ENCODE data around the gene SLC22A31. TPM values are rescaled to one million over a fixed set of nuclear protein-coding genes. Genes with fewer than 3 reads are reported as not detected.
"Not testable (repeated sequence)": the region's sequence is repeated elsewhere in the genome, so short reads cannot be mapped to it uniquely, and the experiment has no call there.

The SLC22A31 gene
- total RNA-seq, 1 donor from 2014 or later = not detected

DNA sequence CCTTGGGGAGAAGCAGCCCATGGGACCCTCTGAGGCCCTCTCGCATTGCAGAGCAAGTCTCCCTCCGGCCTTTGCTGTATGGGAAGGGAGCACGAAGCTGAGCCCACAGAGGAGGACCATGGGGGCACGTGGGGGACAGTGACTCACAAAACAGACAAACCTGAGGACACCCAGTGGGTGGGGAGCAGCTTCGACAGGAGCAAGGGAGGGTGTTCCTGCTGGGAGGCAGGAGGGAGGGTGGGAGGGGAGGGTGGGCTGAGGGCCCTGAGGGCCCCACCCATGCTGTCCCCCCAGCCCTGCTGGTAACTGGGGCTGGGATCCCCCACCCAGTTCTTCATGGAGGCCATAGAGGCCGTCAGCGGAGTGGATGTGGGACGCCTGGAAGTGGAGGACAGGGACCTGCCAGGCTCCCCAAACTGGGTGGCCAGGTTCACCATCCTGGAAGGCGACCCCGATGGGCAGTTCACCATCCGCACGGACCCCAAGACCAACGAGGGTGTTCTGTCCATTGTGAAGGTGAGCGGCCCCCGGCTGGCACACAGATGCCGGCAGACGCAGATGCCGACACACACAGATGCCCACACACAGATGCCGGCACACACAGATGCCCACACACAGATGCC lies 12.5 kb downstream of the SLC22A31 start:
- no peak overlapping the region for H3K4me3 Mint-ChIP-seq
- H3K27ac Mint-ChIP-seq = peak overlapping the region; percentile 6
- H3K27me3 Mint-ChIP-seq = no peaks in the 10 kb centered on the region
- no peaks in the 10 kb centered on the region for H3K36me3 Mint-ChIP-seq (ENCODE audit: low read depth)
- H3K4me1 Mint-ChIP-seq = peaks cover 3% of the 10 kb centered on the region
- TF ChIP-seq, protein P1, sequence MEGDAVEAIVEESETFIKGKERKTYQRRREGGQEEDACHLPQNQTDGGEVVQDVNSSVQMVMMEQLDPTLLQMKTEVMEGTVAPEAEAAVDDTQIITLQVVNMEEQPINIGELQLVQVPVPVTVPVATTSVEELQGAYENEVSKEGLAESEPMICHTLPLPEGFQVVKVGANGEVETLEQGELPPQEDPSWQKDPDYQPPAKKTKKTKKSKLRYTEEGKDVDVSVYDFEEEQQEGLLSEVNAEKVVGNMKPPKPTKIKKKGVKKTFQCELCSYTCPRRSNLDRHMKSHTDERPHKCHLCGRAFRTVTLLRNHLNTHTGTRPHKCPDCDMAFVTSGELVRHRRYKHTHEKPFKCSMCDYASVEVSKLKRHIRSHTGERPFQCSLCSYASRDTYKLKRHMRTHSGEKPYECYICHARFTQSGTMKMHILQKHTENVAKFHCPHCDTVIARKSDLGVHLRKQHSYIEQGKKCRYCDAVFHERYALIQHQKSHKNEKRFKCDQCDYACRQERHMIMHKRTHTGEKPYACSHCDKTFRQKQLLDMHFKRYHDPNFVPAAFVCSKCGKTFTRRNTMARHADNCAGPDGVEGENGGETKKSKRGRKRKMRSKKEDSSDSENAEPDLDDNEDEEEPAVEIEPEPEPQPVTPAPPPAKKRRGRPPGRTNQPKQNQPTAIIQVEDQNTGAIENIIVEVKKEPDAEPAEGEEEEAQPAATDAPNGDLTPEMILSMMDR (IDR thresholded peaks at IDR 0.05) = no peak
- ATAC-seq (ENCODE audit: low read depth) (peak; percentile 12), DNase-seq (no peak)
- H3K9me3 Mint-ChIP-seq = no peaks in the 10 kb centered on the region
- POLR2A ChIA-PET = interaction anchor here (0.6 kb wide), 1 partner anchor 14 kb away, joined by 5 read pairs; no protein-coding TSS in a partner anchor
- CTCF ChIA-PET = no interaction called here
- intact Hi-C loops (cut with micrococcal nuclease) = no loop called here

DNA sequence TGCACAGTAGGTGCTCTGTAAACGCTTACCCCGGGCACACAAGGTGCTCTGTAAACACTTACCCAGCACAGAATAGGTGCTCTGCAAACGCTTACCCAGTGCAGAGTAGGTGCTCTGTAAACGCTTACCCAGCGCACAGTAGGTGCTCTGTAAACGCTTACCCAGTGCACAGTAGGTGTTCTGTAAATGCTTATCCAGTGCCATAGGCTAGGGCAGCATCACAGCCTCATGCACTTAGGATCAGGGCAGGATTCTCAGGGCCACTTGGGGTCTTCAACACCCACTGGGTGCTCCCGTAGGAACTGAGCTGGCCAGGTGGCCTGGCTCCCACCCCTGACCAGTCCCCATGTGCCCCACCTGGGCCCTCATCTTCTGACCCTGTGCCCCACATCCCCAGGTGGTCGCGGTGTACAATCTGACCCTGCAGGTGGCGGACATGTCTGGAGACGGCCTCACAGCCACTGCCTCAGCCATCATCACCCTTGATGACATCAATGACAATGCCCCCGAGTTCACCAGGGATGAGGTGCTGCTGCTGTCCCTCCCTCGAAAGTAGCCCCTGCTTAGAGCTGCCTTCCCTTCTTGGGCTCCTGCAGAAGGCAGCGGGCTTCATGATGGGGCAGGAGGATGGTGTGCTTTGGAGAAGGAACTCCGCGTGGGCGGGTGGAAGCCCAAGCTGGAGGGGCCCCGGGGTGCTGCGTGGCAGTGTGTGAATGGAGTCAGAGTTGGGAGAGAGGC lies 13.1 kb downstream of the SLC22A31 start:
- ATAC-seq (ENCODE audit: low read depth) = peak; percentile 57
- H3K36me3 Mint-ChIP-seq (ENCODE audit: low read depth) = no peaks in the 10 kb centered on the region
- ChIA-PET POLR2A (interaction anchor here (0.6 kb wide), 1 partner anchor 13 kb away, joined by 5 read pairs; no protein-coding TSS in a partner anchor), CTCF (no interaction called here)
- peak overlapping the region; percentile 24 for H3K27ac Mint-ChIP-seq
- no peaks in the 10 kb centered on the region for H3K9me3 Mint-ChIP-seq
- intact Hi-C loops (cut with micrococcal nuclease) = no loop called here
- H3K27me3 Mint-ChIP-seq = peaks cover 1% of the 10 kb centered on the region
- no peak overlapping the region for H3K4me3 Mint-ChIP-seq
- TF ChIP-seq, protein P1 (IDR thresholded peaks at IDR 0.05) = no peak
- no peak for DNase-seq
- H3K4me1 Mint-ChIP-seq = peaks cover 3% of the 10 kb centered on the region

DNA sequence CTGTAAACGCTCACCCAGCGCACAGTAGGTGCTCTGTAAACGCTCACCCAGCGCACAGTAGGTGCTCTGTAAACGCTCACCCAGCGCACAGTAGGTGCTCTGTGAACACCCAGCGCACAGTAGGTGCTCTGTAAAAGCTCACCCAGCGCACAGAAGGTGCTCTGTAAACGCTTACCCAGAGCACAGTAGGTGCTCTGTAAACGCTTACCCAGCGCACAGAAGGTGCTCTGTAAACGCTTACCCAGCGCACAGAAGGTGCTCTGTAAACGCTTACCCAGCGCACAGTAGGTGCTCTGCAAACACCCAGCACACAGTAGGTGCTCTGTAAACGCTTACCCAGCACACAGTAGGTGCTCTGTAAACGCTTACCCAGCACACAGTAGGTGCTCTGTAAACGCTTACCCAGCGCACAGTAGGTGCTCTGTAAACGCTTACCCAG lies 13.7 kb downstream of the SLC22A31 start:
- POLR2A ChIA-PET; ATAC-seq (ENCODE audit: low read depth); H3K27ac Mint-ChIP-seq: not testable (repeated sequence)

DNA sequence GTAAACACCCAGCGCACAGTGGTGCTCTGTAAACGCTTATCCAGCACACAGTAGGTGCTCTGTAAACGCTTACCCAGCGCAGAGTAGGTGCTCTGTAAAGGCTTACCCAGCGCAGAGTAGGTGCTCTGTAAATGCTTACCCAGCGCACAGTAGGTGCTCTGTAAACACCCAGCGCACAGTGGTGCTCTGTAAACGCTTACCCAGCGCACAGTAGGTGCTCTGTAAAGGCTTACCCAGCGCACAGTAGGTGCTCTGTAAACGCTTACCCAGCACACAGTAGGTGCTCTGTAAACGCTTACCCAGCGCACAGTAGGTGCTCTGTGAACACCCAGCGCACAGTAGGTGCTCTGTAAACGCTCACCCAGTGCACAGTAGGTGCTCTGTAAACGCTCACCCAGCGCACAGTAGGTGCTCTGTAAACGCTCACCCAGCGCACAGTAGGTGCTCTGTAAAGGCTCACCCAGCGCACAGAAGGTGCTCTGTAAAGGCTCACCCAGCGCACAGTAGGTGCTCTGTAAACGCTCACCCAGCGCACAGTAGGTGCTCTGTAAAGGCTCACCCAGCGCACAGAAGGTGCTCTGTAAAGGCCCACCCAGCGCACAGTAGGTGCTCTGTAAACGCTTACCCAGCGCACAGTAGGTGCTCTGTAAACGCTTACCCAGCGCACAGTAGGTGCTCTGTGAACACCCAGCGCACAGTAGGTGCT lies 14.3 kb downstream of the SLC22A31 start:
- intact Hi-C loops (cut with micrococcal nuclease); H3K27me3 Mint-ChIP-seq; POLR2A ChIA-PET; H3K27ac Mint-ChIP-seq; CTCF ChIA-PET; H3K36me3 Mint-ChIP-seq (ENCODE audit: low read depth); DNase-seq; H3K4me1 Mint-ChIP-seq; ATAC-seq (ENCODE audit: low read depth); H3K4me3 Mint-ChIP-seq; H3K9me3 Mint-ChIP-seq: not testable (repeated sequence)

More for the DNA sequence above, 13.7 kb downstream of the SLC22A31 start:
- H3K36me3 Mint-ChIP-seq (ENCODE audit: low read depth); H3K4me3 Mint-ChIP-seq; H3K4me1 Mint-ChIP-seq; DNase-seq; H3K27me3 Mint-ChIP-seq; intact Hi-C loops (cut with micrococcal nuclease); CTCF ChIA-PET; H3K9me3 Mint-ChIP-seq: not testable (repeated sequence)

DNA sequence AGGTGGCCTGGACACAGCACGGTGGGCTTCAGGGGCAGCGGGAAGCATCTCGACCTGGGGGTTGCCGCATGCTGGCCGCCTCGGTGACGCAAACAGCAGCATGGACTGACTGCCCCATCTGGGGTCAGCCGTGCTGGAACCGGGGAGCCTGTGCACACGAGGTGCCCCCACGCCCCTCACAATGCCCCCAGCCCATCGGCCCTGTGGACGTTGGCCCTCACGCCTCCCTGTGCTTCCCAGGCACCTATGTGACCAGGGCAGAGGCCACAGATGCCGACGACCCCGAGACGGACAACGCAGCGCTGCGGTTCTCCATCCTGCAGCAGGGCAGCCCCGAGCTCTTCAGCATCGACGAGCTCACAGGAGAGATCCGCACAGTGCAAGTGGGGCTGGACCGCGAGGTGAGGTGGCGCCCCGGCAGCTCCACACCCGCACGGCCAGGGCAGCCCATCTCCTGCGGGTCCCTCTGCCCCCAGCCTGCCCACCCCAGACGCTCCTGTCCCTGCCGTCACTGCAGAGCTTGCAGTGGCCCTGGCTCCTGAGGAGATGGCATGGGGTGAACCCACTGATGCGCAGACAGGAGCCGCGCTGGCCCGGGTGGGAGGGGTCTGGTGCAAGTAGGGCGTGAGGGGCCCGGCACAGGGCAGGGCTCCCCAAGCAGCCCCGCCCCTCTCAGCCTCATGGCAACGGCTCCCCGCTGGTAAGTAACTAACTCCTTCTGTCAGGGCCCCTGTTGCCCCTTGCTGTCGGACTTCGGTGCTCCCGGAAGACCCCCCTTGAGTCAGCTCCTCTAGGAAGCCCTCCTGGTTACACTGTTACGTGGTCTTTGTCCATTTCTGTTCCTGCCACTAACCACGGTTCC lies 15.2 kb downstream of the SLC22A31 start:
- Mint-ChIP-seq H3K27ac (no peak overlapping the region), H3K36me3 (ENCODE audit: low read depth) (no peaks in the 10 kb centered on the region), H3K27me3 (peaks cover 1% of the 10 kb centered on the region), H3K4me1 (no peaks in the 10 kb centered on the region), H3K9me3 (no peaks in the 10 kb centered on the region), H3K4me3 (no peak overlapping the region)
- intact Hi-C loops (cut with micrococcal nuclease) = no loop called here
- ATAC-seq (ENCODE audit: low read depth) (peak; percentile 36), DNase-seq (no peak)
- ChIA-PET CTCF (no interaction called here), POLR2A (no interaction called here)
- TF ChIP-seq, protein P1 (IDR thresholded peaks at IDR 0.05) = no peak

Measured in activated B cell treated with CpG ODN at 0.5 μM for 24 hours (primary cell).